Activated CD4-positive, CD25-positive, alpha-beta regulatory T cell treated with anti-CD3 and anti-CD28 coated beads, Interleukin-2, amount 50 U/mL, for 72 hours (primary cell): ENCODE data around the gene NCOR1.
"Not testable (repeated sequence)": the region's sequence is repeated elsewhere in the genome, so short reads cannot be mapped to it uniquely, and the experiment has no call there.

Source experiments
- DNase-seq: peaks from one replicate; pipeline ENCODE4 v3.0.0; 2021

Gene NCOR1

GRCh38 chr17:16145319-16145890 lies 69.9 kb downstream of the NCOR1 start:
- not testable (repeated sequence) for DNase-seq

GRCh38 chr17:16141685-16142084 lies 73.6 kb downstream of the NCOR1 start:
- DNase-seq = no peak

- no peak for DNase-seq
Observed at GRCh38 chr17:16140854-16141253, 74.5 kb downstream of the NCOR1 start.

GRCh38 chr17:16135461-16135860 lies 79.9 kb downstream of the NCOR1 start:
- no peak for DNase-seq

- DNase-seq = no peak
Observed at GRCh38 chr17:16131593-16131992, 83.7 kb downstream of the NCOR1 start.

GRCh38 chr17:16129441-16130205 lies 85.7 kb downstream of the NCOR1 start:
- no peak for DNase-seq

GRCh38 chr17:16123531-16123930 lies 91.8 kb downstream of the NCOR1 start:
- no peak for DNase-seq

- no peak for DNase-seq
Observed at GRCh38 chr17:16122697-16123434, 92.5 kb downstream of the NCOR1 start.

GRCh38 chr17:16121915-16122314 lies 93.4 kb downstream of the NCOR1 start:
- DNase-seq = no peak

- DNase-seq = no peak
Observed at GRCh38 chr17:16120937-16121336, 94.4 kb downstream of the NCOR1 start.

- no peak for DNase-seq
Observed at GRCh38 chr17:16117149-16117548, 98.2 kb downstream of the NCOR1 start.

GRCh38 chr17:16115077-16115698 lies 100.1 kb downstream of the NCOR1 start:
- DNase-seq = not testable (repeated sequence)

GRCh38 chr17:16108871-16109270 lies 106.5 kb downstream of the NCOR1 start:
- no peak for DNase-seq

- DNase-seq = no peak
Observed at GRCh38 chr17:16108386-16108785, 106.9 kb downstream of the NCOR1 start.

- DNase-seq = no peak
Observed at GRCh38 chr17:16107165-16107770, 108.1 kb downstream of the NCOR1 start.

GRCh38 chr17:16106161-16106891 lies 109.0 kb downstream of the NCOR1 start:
- no peak for DNase-seq

- no peak for DNase-seq
Observed at GRCh38 chr17:16104189-16104588, 111.1 kb downstream of the NCOR1 start.

- DNase-seq = no peak
Observed at GRCh38 chr17:16101440-16101839, 113.9 kb downstream of the NCOR1 start.

GRCh38 chr17:16100737-16101400 lies 114.5 kb downstream of the NCOR1 start:
- no peak for DNase-seq

GRCh38 chr17:16091773-16092172 lies 123.6 kb downstream of the NCOR1 start:
- no peak for DNase-seq

GRCh38 chr17:16086957-16087356 lies 128.4 kb downstream of the NCOR1 start:
- DNase-seq = no peak
